Stimulated activated CD8-positive, alpha-beta memory T cell treated with anti-CD3 and anti-CD28 coated beads, Interleukin-15, amount 100 ng/mL, for 24 hours (primary cell): ENCODE measurements around the gene PAXX.
"Not testable (repeated sequence)": the region's sequence is repeated elsewhere in the genome, so short reads cannot be mapped to it uniquely, and the experiment has no call there.

Source experiments
- DNase-seq: peaks from one replicate; pipeline ENCODE4 v3.0.0-alpha.2; 2020; ENCODE audit warnings: low read depth

PAXX gene

DNA sequence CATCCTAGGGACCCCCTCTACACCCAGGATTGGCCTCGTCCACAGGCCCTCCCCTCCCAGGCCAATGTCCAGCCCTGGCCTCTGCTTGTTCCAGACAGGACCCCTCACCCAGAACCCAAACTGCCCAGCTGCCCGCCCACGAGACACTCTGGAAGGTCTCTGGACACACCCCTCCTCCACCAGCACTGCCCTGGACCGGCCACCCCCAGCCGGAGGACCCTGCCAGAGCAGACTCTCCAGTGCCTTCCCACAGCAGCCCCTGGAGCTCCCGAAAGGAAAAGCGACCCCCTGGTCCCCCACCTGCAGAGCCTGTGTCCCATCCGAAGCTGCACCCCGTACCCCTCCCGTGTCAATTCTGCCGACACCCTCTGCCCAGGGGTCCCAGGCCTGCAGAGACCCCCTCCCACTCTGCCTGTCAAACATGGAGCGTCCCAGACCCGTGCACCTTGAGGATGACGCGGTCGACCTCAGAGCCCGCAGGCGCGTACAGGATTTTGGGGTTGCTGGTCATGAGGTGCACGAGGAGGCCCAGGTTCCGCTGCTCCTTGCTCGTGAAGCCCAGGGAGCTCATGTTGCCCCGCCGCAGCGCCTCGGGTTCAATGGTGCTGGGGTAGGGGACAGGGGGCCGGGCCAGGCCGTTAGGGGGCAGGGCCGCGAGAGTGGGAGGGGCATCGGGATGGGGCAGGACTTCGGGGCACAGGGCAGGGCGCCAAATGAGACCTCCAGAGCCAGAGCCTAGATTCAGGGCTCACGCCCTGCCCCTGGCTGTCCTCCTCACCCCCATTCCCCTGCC is 27.9 kb downstream of the PAXX start:
- DNase-seq: no peak

DNA sequence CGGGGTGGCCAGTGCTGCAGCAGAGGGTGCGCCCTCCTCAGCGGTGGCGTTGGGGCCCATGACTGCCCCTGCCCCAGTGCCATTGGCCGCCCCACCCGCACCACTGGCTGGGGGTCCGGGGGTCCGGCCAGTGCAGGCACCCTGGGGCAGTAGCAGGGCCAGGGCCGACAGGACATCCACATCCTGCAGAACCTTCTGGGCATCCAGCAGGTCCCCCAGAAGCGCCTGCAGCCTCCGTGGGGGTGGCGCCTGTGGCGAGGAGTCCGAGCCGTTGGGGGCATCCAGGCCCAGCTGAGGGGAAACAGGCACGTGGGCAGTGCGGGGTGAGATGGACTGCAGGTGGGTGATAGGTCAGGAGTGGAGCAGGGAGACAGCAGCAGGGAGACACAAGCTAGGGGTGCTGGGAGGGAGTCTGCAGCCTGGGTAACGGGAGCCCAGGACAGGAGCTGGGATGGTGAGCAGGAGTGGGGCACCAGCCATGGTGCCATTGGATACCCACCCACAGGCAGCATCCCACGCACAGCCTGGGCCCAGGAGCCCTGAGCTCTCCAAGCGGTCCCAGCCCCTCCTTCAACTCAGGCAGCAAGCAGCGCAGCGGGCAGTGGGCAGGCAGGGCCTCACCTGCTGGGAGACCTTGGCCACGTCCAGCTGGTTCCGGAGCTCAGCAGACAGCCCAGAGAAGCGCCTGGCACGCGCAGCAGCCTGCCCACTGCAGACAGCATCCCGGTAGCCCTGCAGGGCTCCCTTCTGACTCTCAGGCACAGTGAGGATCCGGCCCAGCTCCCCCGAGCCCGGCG is 28.7 kb downstream of the PAXX start:
- no peak for DNase-seq

DNA sequence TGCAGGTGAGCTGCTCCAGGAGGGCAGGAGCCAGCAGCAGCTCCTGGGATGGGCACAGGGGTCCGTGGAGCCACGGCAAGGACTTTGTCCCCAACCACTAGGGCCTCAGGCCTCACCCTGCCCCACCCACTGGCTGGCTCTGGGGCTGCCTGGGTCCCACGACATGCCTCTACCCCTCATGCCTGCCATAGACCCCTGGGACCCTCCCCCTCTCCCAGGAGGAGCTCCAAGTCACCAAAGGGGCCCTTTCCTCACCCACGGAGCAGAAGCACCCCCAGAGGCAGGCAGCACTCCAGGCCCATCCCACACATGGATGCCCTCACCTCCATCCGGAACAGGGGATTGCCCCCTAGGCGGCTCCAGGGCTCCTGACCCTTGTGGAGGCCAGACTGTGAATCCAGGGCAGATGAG is 29.4 kb downstream of the PAXX start:
- DNase-seq: no peak

GRCh38 chr9:137021979-137022661 is 29.9 kb downstream of the PAXX start:
- DNase-seq: peak; percentile 37

- no peak for DNase-seq
Measured at GRCh38 chr9:137022662-137023008, 30.4 kb downstream of the PAXX start.

DNA sequence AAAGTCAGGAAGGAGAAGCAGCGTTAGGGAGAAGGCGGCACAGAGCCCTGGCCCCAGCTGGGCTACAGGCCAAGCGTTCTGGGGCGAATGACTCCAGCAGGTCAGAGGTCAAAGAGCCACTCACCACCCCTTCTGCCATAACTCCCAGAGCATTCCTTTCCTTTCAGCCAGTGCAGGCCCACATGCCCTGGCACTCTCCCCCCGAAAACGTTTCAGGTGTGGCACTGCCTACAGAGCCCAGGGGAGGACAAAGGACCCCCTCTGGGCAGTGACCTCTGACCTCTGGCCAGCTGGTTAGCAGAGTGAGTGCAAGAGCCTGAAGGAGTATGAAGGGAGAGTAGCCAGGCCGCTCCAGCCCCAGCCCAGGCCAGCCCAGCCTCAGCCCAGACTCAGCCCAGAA is 30.9 kb downstream of the PAXX start:
- no peak for DNase-seq

- DNase-seq: no peak
Measured at GRCh38 chr9:137023583-137023991, 31.4 kb downstream of the PAXX start.

- DNase-seq: no peak
Measured at GRCh38 chr9:137025517-137025966, 33.3 kb downstream of the PAXX start.

GRCh38 chr9:137026384-137026783 is 34.2 kb downstream of the PAXX start:
- no peak for DNase-seq

DNA sequence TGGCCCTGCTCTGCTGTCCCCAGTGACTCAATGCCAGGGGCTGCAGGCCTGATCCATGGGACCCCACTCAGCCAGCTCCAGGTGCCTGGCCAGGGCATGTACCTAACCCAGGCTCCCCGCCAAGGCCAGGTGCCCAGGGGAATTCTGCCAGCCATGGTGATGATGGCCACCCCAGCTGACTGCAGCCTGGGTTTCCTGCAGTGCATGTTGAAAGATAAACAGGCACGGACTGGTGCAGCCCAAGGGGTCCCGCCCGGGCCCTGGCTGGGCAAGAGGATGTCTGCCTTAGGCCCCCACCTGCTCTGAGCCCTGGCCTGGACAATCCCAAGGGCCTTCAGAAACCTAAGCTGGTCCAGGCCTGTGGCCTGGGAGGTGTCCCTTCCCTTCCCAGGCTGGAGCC is 34.6 kb downstream of the PAXX start:
- DNase-seq: no peak

DNA sequence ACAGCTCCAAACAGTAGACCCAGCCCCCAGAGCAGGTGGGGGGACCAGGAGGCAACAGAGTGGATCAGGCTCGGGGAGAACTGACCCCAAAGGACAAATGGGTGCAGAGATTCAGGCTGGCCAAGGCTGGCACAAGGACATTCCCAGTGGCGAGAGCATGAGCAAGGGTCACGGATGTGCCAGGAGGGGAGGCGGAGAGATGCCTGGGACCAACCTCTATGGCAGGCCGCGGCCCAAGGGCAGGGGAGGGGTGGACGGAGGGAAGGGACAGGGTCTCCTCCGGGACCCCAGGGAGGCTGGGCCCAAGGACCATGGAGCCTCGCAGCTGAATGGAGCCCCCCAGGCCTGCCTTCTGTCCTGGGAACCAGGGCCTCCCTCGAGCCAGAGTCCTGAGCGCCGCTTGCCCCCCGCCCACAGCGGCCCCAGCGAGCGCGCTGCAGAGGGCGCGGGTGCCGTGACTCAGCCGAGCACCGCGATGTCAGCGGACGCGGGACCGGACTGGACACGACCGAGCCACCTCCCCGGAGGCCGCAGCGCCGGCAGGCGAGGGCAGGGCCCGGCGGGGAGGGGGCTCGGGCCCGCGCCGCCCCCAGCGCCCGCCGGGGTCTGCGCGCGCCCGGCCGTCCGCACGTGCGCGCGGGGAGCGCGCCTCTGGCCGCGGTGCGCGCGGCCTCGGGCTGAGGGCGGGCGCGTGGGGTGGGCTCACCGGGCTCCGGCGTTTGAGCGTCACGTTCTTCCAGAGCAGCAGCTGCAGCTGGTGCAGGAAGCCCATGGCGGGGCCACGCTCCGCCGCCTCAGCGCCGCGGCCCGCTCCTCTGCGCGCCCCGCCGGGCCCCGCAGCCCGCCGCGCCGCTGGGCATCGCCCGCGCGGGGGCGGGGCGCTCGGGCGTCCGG is 35.4 kb downstream of the PAXX start, which contains the start of gene ABCA2:
TSS of gene ABCA2 (minus strand) at position 869 of the 894 bp plus-strand sequence. CDS start at position 772, 97 bp downstream.
- DNase-seq: no peak

DNA sequence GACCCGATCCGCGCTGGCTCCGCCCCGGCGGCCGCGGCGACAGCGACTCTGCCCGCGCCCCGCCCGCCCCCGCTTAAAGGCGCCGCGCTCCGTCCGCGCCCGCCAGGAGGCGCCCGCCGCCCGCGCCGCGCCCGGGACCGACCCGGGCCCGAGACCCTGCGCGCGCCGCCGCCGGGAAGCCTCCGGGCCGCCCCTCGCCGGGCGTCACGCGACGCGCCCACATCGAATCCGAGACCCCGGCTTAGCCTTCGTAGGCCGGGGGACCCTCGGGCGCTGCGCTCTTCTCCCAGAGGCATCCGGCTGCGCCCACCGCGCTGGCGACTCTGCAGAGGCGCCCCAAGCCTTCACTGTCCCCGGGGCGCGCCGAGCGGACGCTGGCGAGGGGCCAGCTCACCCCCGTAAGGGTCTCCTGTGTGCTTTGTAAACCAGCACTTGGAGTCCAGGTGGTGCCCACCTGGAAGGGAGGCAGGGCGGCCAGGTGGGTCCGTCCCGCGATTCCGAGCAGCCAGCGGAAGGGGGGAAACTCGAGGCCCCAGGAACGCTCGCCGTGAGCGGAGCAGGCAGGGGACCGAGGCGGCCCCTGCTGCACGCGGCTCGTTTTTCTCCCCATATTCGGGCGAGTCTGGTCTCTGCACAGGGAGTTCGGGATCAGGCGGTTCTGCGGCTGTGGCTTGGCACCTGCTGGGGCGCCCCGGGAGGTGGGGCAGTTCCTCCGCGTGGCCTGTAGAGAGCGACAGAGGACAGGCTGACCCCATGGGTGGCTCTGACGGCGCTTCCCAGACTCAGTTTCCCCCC is 36.2 kb downstream of the PAXX start:
- DNase-seq: peak; percentile 44

DNA sequence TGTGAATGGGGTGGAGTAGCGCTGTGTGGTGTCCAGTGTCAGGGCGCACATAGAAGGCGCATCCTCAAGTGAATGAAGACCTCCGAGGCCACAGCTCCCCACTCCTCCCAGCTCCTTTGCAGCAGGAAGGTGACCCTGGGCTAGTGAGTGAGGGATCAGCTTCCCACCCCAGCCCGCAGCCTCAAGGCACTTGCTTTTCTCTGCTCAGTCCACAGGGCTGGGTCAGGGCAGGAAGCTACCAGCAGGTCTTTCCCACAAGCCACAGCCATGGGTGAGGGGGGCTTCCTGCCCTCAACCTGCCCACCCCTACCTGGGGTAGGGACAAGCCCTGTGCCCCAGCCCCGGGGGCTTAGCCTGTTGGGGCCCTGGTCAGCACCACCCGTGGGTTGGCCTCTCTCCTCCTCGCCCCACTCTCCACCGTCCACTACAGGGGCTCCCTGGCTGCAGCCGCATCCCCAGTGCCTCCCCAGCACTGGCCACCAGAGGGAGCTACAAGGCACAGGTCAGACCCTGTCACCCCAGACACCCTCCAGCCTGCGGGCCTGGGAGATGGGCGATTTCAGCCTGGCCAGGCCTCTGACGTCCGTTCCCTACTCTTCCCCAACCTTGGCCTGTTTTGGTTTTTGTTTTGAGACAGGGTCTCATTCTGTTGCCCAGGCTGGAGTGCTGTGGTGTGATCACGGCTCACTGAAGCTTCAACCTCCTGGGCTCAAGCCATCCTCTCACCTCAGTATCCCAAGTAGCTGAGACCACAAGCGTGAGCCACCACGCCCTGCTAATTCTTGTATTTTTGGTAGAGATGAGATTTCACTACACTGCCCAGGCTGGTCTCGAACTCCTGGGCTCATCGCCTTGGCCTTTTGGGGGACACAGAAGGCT is 37.1 kb downstream of the PAXX start:
- DNase-seq: peak; percentile 58

DNA sequence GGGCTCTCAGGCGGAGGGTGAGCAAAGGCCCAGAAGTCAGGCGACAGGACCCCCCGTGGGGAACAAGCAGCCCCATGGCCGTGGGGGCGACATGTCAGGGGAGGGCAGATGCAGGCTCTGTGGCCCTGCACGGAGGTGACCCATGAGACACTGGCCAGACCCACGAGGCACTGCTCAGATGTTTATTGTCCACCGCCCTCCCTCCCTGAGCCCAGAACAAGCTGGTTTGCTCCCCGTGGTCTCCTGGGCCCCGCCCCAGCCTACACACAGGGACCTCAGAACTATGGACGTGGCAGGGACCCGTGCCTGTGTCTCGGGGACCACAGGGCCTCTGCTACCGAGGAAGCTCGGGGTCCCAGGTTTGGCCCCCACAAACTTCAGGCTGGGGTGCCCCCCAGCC is 37.8 kb downstream of the PAXX start:
- DNase-seq: no peak

- no peak for DNase-seq
Measured at GRCh38 chr9:137030538-137031527, 38.6 kb downstream of the PAXX start.

- DNase-seq: no peak
Measured at GRCh38 chr9:137031904-137032640, 39.9 kb downstream of the PAXX start, which contains the start of gene FUT7. FUT7 (minus strand) TSS chr9:137032088; CDS start chr9:137031991, 97 bp downstream.

GRCh38 chr9:137032858-137033257 is 40.6 kb downstream of the PAXX start:
- no peak for DNase-seq

DNA sequence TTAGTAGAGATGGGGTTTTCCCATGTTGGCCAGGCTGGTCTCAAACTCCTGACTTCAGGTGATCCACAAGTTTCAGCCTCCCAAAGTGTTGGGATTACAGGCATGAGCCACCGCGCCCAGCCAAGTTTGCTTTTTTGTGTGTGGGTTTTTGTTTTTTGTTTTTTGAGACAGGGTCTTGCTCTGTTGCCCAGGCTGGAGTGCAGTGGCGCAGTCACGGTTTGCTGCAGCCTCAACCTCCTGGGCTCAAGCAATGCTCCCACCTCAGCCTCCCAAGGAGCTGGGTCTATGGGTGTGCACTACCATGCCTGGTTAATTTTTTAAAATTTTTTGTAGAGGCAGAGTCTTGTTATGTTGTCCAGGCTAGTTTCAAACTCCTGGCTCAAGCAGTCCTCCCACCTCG is 41.3 kb downstream of the PAXX start:
- not testable (repeated sequence) for DNase-seq
